Karpas-422 (cell line): ENCODE measurements around the gene SLC15A4. TPM values are rescaled to one million over a fixed set of nuclear protein-coding genes. Genes with fewer than 3 reads are reported as not detected.
"Not testable (repeated sequence)": the region's sequence is repeated elsewhere in the genome, so short reads cannot be mapped to it uniquely, and the experiment has no call there.

Source experiments
- DNase-seq: peaks from one replicate; pipeline ENCODE4 v3.0.0-alpha.2; 2015
- H2AFZ ChIP-seq: fragments of 200-600 bp; sonication (generic); 2 replicates; pipeline ENCODE4 v1.6.1; 2014; ENCODE audit warnings: antibody characterized with exemption, low read length, mixed read lengths
- H3K27ac ChIP-seq: fragments of 200-600 bp; sonication (generic); 2 replicates; pipeline ENCODE4 v1.5.1; 2014; ENCODE audit warnings: mild to moderate bottlenecking, low read length, moderate library complexity
- H3K27me3 ChIP-seq: fragments of 200-600 bp; sonication (generic); 2 replicates; pipeline ENCODE4 v1.6.1; 2014; ENCODE audit warnings: low read length, mixed read lengths
- H3K36me3 ChIP-seq: fragments of 200-600 bp; sonication (generic); 2 replicates; pipeline ENCODE4 v1.6.1; 2014; ENCODE audit warnings: low read length, mixed read lengths; ENCODE audit not compliant: insufficient read depth
- H3K4me1 ChIP-seq: fragments of 200-600 bp; sonication (generic); 2 replicates; pipeline ENCODE4 v1.6.1; 2014; ENCODE audit warnings: mild to moderate bottlenecking, low read length, mixed read lengths
- H3K4me2 ChIP-seq: fragments of 200-600 bp; sonication (generic); 2 replicates; pipeline ENCODE4 v1.6.1; 2014; ENCODE audit warnings: low read length, low read depth, mild to moderate bottlenecking; ENCODE audit not compliant: poor library complexity, severe bottlenecking
- H3K4me3 ChIP-seq: fragments of 200-600 bp; sonication (generic); 2 replicates; pipeline ENCODE4 v1.5.1; 2014; ENCODE audit warnings: mild to moderate bottlenecking, antibody characterized with exemption, low read length, mixed read lengths
- H3K79me2 ChIP-seq: fragments of 200-600 bp; sonication (generic); 2 replicates; pipeline ENCODE4 v1.6.1; 2014; ENCODE audit warnings: mild to moderate bottlenecking, low read length, mixed read lengths
- H3K9ac ChIP-seq: fragments of 200-600 bp; sonication (generic); 2 replicates; pipeline ENCODE4 v1.6.0; 2014; ENCODE audit warnings: low read length
- H3K9me2 ChIP-seq: fragments of 200-600 bp; sonication (generic), shearing (Covaris generic); replicated peaks from 2 replicates; pipeline ENCODE4 v1.6.0; 2014; ENCODE audit warnings: mild to moderate bottlenecking, low read length, moderate library complexity; ENCODE audit not compliant: insufficient read depth
- H3K9me3 ChIP-seq: fragments of 300-700, 200-600 bp; sonication (generic); 2 replicates; pipeline ENCODE4 v1.6.1; 2014; ENCODE audit warnings: low read length, mixed read lengths
- H4K20me1 ChIP-seq: fragments of 200-600 bp; sonication (generic); 2 replicates; pipeline ENCODE4 v1.6.1; 2014; ENCODE audit warnings: mild to moderate bottlenecking, antibody characterized with exemption, low read length, low read depth; ENCODE audit not compliant: insufficient read depth
- total RNA-seq: library from RNA; depleted of rRNA; stranded (reverse); fragments of >200 nt; shearing (Covaris generic); gene quantifications from 2 replicates; pipeline ENCODE4 v1.2.3, GENCODE V29; 2014; ENCODE audit warnings: low replicate concordance

The SLC15A4 gene
- total RNA-seq, 1 experiment from 2014 or later: 32.1 TPM

- not testable (repeated sequence) for H3K4me1 ChIP-seq, H3K9me2 ChIP-seq
These were observed 26.0 kb upstream of the SLC15A4 start for GRCh38 chr12:128849806-128850205.

GRCh38 chr12:128848371-128848770 lies 24.6 kb upstream of the SLC15A4 start:
- H3K27me3 ChIP-seq: no peaks in the 10 kb centered on the region
- H4K20me1 ChIP-seq: no peaks in the 10 kb centered on the region
- H3K4me1 ChIP-seq: no peaks in the 10 kb centered on the region
- H3K9ac ChIP-seq: no peak overlapping the region
- H3K79me2 ChIP-seq: no peaks in the 10 kb centered on the region
- H3K36me3 ChIP-seq: no peaks in the 10 kb centered on the region
- H3K4me2 ChIP-seq: no peak overlapping the region
- no peak overlapping the region for H2AFZ ChIP-seq
- no peak for DNase-seq
- no peaks in the 10 kb centered on the region for H3K9me3 ChIP-seq
- no peak overlapping the region for H3K4me3 ChIP-seq
- H3K9me2 ChIP-seq: no peaks in the 10 kb centered on the region
- no peak overlapping the region for H3K27ac ChIP-seq

More at GRCh38 chr12:128849806-128850205, 26.0 kb upstream of the SLC15A4 start:
- not testable (repeated sequence) for H3K9me3 ChIP-seq, H3K36me3 ChIP-seq, H3K27me3 ChIP-seq, H3K4me2 ChIP-seq, DNase-seq, H2AFZ ChIP-seq, H3K9ac ChIP-seq, H3K27ac ChIP-seq, H3K79me2 ChIP-seq, H3K4me3 ChIP-seq, H4K20me1 ChIP-seq

DNA sequence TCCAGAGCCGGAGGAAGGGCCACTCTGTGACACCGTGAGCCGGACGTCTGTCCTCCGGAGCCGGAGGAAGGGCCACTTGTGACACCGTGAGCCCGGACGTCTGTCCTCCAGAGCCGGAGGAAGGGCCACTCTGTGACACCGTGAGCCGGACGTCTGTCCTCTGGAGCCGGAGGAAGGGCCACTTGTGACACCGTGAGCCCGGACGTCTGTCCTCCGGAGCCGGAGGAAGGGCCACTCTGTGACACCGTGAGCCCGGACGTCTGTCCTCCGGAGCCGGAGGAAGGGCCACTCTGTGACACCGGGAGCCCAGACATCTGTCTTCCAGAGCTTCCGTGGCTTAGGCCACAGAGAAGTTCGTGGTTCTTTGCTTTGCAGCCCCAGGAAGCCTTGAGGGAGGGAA lies 22.9 kb upstream of the SLC15A4 start:
- H3K4me3 ChIP-seq, H2AFZ ChIP-seq: not testable (repeated sequence)

GRCh38 chr12:128844031-128844635 lies 20.4 kb upstream of the SLC15A4 start:
- DNase-seq: no peak
- H3K4me3 ChIP-seq: no peak overlapping the region

More for the DNA sequence above, 22.9 kb upstream of the SLC15A4 start:
- H3K79me2 ChIP-seq, H3K9ac ChIP-seq, H3K9me3 ChIP-seq, H3K36me3 ChIP-seq, H4K20me1 ChIP-seq, H3K4me2 ChIP-seq, H3K9me2 ChIP-seq, DNase-seq, H3K4me1 ChIP-seq, H3K27me3 ChIP-seq, H3K27ac ChIP-seq: not testable (repeated sequence)

DNA sequence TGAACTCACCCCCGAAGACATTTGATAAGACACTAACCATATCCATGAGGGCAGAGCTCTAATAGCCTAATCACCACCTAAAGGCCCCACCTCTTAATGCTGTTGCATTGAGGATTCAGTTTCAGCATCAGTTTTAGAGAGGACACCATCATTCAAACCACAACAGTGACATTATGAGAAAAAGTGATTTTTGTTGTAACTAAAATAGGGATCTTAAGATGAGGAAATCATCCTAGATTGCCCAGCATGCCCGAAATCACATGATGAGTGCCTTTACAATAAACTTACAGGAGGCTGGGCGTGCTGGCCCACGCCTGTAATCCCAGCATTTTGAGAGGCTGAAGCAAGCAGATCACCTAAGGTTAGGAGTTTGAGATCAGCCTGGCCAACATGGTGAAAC lies 19.8 kb upstream of the SLC15A4 start:
- Histone ChIP-seq H3K9me2 (no peaks in the 10 kb centered on the region), H3K36me3 (no peaks in the 10 kb centered on the region), H3K9ac (no peak overlapping the region), H3K4me3 (no peak overlapping the region), H3K4me2 (no peak overlapping the region), H4K20me1 (no peaks in the 10 kb centered on the region), H3K27ac (no peak overlapping the region), H3K9me3 (no peaks in the 10 kb centered on the region), H3K27me3 (no peaks in the 10 kb centered on the region), H3K79me2 (no peaks in the 10 kb centered on the region), H3K4me1 (peaks cover 7% of the 10 kb centered on the region), H2AFZ (no peak overlapping the region)
- no peak for DNase-seq

More at GRCh38 chr12:128844031-128844635, 20.4 kb upstream of the SLC15A4 start:
- Histone ChIP-seq H3K4me2 (no peak overlapping the region), H3K9ac (no peak overlapping the region), H3K9me3 (no peaks in the 10 kb centered on the region), H3K9me2 (no peaks in the 10 kb centered on the region), H2AFZ (no peak overlapping the region), H4K20me1 (no peaks in the 10 kb centered on the region), H3K36me3 (no peaks in the 10 kb centered on the region), H3K27me3 (no peaks in the 10 kb centered on the region), H3K4me1 (peaks cover 7% of the 10 kb centered on the region), H3K79me2 (no peaks in the 10 kb centered on the region), H3K27ac (no peak overlapping the region)

- Histone ChIP-seq H3K27me3 (no peaks in the 10 kb centered on the region), H3K9me3 (no peaks in the 10 kb centered on the region), H3K27ac (no peak overlapping the region), H3K36me3 (no peaks in the 10 kb centered on the region), H3K4me1 (peaks cover 7% of the 10 kb centered on the region), H3K4me3 (no peak overlapping the region), H2AFZ (no peak overlapping the region), H3K4me2 (no peak overlapping the region), H3K9ac (no peak overlapping the region), H4K20me1 (no peaks in the 10 kb centered on the region), H3K9me2 (no peaks in the 10 kb centered on the region), H3K79me2 (no peaks in the 10 kb centered on the region)
- DNase-seq: no peak
These were observed 18.8 kb upstream of the SLC15A4 start for GRCh38 chr12:128842579-128842978.

GRCh38 chr12:128840862-128841468 lies 17.2 kb upstream of the SLC15A4 start:
- no peak overlapping the region for H3K9ac ChIP-seq
- H3K4me3 ChIP-seq: no peak overlapping the region
- peak overlapping the region; percentile 17 for H3K4me2 ChIP-seq

GRCh38 chr12:128839885-128840284 lies 16.1 kb upstream of the SLC15A4 start:
- H3K4me1 ChIP-seq, H3K9me2 ChIP-seq, H3K27me3 ChIP-seq, H3K27ac ChIP-seq, H4K20me1 ChIP-seq, DNase-seq, H3K9me3 ChIP-seq, H3K4me3 ChIP-seq, H3K79me2 ChIP-seq, H3K4me2 ChIP-seq, H3K9ac ChIP-seq, H3K36me3 ChIP-seq, H2AFZ ChIP-seq: not testable (repeated sequence)

More at GRCh38 chr12:128840862-128841468, 17.2 kb upstream of the SLC15A4 start:
- H3K27ac ChIP-seq: no peak overlapping the region
- no peaks in the 10 kb centered on the region for H4K20me1 ChIP-seq
- H3K9me2 ChIP-seq: no peaks in the 10 kb centered on the region
- no peak overlapping the region for H2AFZ ChIP-seq
- no peaks in the 10 kb centered on the region for H3K9me3 ChIP-seq
- DNase-seq: no peak
- H3K27me3 ChIP-seq: no peaks in the 10 kb centered on the region
- peaks cover 7% of the 10 kb centered on the region for H3K4me1 ChIP-seq
- H3K79me2 ChIP-seq: no peaks in the 10 kb centered on the region
- no peaks in the 10 kb centered on the region for H3K36me3 ChIP-seq
